Activated CD8-positive, alpha-beta memory T cell treated with anti-CD3 and anti-CD28 coated beads for 4 hours (primary cell): ENCODE results near the gene NLRC3.

Source experiments
- DNase-seq, 2 donors: peaks; one replicate each; pipeline ENCODE4 v3.0.0-alpha.2; 2020; ENCODE audit warnings: low read depth in 2 of 2

Gene NLRC3

GRCh38 chr16:3597226-3597625 lies 20.0 kb upstream of the NLRC3 start:
- DNase-seq = no peak

GRCh38 chr16:3596101-3596861 lies 19.1 kb upstream of the NLRC3 start:
- no peak for DNase-seq

- DNase-seq = no peak
Measured at GRCh38 chr16:3595521-3596021, 18.4 kb upstream of the NLRC3 start.

- no peak for DNase-seq
Measured at GRCh38 chr16:3595110-3595486, 17.9 kb upstream of the NLRC3 start.

GRCh38 chr16:3594316-3595109 lies 17.3 kb upstream of the NLRC3 start:
- DNase-seq = no peak

- no peak for DNase-seq
Measured at GRCh38 chr16:3592559-3592958, 15.4 kb upstream of the NLRC3 start.

- DNase-seq = no peak
Measured at GRCh38 chr16:3591991-3592390, 14.8 kb upstream of the NLRC3 start.

- DNase-seq = no peak
Measured at GRCh38 chr16:3591436-3591803, 14.2 kb upstream of the NLRC3 start.

GRCh38 chr16:3590736-3591435 lies 13.7 kb upstream of the NLRC3 start:
- DNase-seq = no peak

GRCh38 chr16:3589991-3590701 lies 12.9 kb upstream of the NLRC3 start:
- DNase-seq = no peak

GRCh38 chr16:3589441-3589921 lies 12.3 kb upstream of the NLRC3 start:
- no peak for DNase-seq

GRCh38 chr16:3589001-3589400 lies 11.8 kb upstream of the NLRC3 start:
- no peak for DNase-seq

- no peak for DNase-seq
Measured at GRCh38 chr16:3587547-3588110, 10.4 kb upstream of the NLRC3 start.

- no peak for DNase-seq
Measured at GRCh38 chr16:3584412-3584811, 7.2 kb upstream of the NLRC3 start.

GRCh38 chr16:3583303-3584038 lies 6.3 kb upstream of the NLRC3 start:
- DNase-seq = no peak

- DNase-seq = no peak
Measured at GRCh38 chr16:3582276-3583165, 5.3 kb upstream of the NLRC3 start.

- DNase-seq = no peak
Measured at GRCh38 chr16:3581392-3581791, 4.2 kb upstream of the NLRC3 start.

GRCh38 chr16:3580686-3581085 lies 3.5 kb upstream of the NLRC3 start:
- DNase-seq = no peak

- no peak for DNase-seq
Measured at GRCh38 chr16:3580251-3580651, 3.0 kb upstream of the NLRC3 start.

GRCh38 chr16:3579776-3580175 lies 2.6 kb upstream of the NLRC3 start:
- no peak for DNase-seq
